DND-41 (cell line): Measurements from ENCODE around the gene ARL2BP.

Experiments
- ATAC-seq: fragments of 200-7000 bp; cut with Tn5 transposase; 3 replicates; pipeline ENCODE4 v1.9.1; 2021; ENCODE audit warnings: low read depth; ENCODE audit not compliant: insufficient read depth
- DNase-seq: peaks from one replicate; pipeline ENCODE4 v3.0.0-alpha.2; 2020
- H2AFZ ChIP-seq: 2 replicates; pipeline ENCODE4 v1.6.0; 2012; ENCODE audit warnings: low read depth, low read length
- H3K27ac ChIP-seq: 2 replicates; pipeline ENCODE4 v1.5.1; 2012; ENCODE audit warnings: low read length, inconsistent platforms
- H3K27me3 ChIP-seq: fragments of 200-600 bp; sonication (generic); 2 replicates; pipeline ENCODE4 v1.6.0; 2012; ENCODE audit warnings: low read length, mild to moderate bottlenecking, inconsistent platforms; ENCODE audit not compliant: insufficient read depth, poor library complexity
- H3K36me3 ChIP-seq: 2 replicates; pipeline ENCODE4 v1.5.1; 2012; ENCODE audit warnings: low read length, inconsistent platforms; ENCODE audit not compliant: insufficient read depth
- H3K4me1 ChIP-seq: 2 replicates; pipeline ENCODE4 v1.5.1; 2012; ENCODE audit warnings: mild to moderate bottlenecking, low read length; ENCODE audit not compliant: insufficient read depth
- H3K4me2 ChIP-seq: 2 replicates; pipeline ENCODE4 v1.6.0; 2012; ENCODE audit warnings: mild to moderate bottlenecking, moderate library complexity, low read length, inconsistent platforms; ENCODE audit not compliant: insufficient read depth
- H3K4me3 ChIP-seq, 2 experiments: fragments of 200-600 bp in 1 of 2; shearing (Covaris generic) in 1 of 2; 2 replicates each; pipeline ENCODE4 v1.5.1; 2012 to 2016; ENCODE audit warnings: inconsistent platforms in 2 of 2, low read length in 2 of 2, mild to moderate bottlenecking in 2 of 2, low read depth in 1 of 2, moderate library complexity in 1 of 2
- H3K79me2 ChIP-seq: 2 replicates; pipeline ENCODE4 v1.6.0; 2012; ENCODE audit warnings: low read length, inconsistent platforms; ENCODE audit not compliant: insufficient read depth
- H3K9ac ChIP-seq: 2 replicates; pipeline ENCODE4 v1.6.0; 2012; ENCODE audit warnings: low read depth, mild to moderate bottlenecking, inconsistent platforms, low read length, moderate library complexity
- H3K9me3 ChIP-seq: 2 replicates; pipeline ENCODE4 v1.5.1; 2012; ENCODE audit warnings: low read length, moderate library complexity, mild to moderate bottlenecking, inconsistent platforms; ENCODE audit not compliant: insufficient read depth, severe bottlenecking
- H4K20me1 ChIP-seq: 2 replicates; pipeline ENCODE4 v1.6.0; 2012; ENCODE audit warnings: low read length; ENCODE audit not compliant: insufficient read depth
- CTCF ChIP-seq: IDR thresholded peaks from 2 replicates; pipeline ENCODE4 v1.5.1; 2012; ENCODE audit warnings: borderline replicate concordance, low read length, moderate library complexity, mild to moderate bottlenecking; ENCODE audit not compliant: poor library complexity, severe bottlenecking; ENCODE audit errors: extremely low read depth
- EZH2 ChIP-seq: IDR thresholded peaks from 3 replicates; pipeline ENCODE4 v1.6.1; 2012; ENCODE audit warnings: borderline replicate concordance, low read depth, mild to moderate bottlenecking, moderate library complexity, low read length, inconsistent platforms; ENCODE audit not compliant: severe bottlenecking

Gene ARL2BP

GRCh38 chr16:57283214-57283958 lies 38.3 kb downstream of the ARL2BP start:
- Histone ChIP-seq H3K36me3 (no peaks in the 10 kb centered on the region), H4K20me1 (peaks cover 10% of the 10 kb centered on the region), H3K27ac (no peak overlapping the region), H3K4me3 (no peak overlapping the region), H3K4me1 (peaks cover 4% of the 10 kb centered on the region; the same call in 1 of the 2 replicates), H3K9ac (no peak overlapping the region), H3K79me2 (no peaks in the 10 kb centered on the region), H3K27me3 (peaks cover 16% of the 10 kb centered on the region), H2AFZ (no peak overlapping the region), H3K4me2 (no peak overlapping the region), H3K9me3 (no peaks in the 10 kb centered on the region)
- TF ChIP-seq CTCF (no peak), EZH2 (no peak)
- ATAC-seq (no peak), DNase-seq (no peak)

GRCh38 chr16:57283959-57284208 lies 38.8 kb downstream of the ARL2BP start:
- H3K4me3 ChIP-seq: no peak overlapping the region
- H3K4me2 ChIP-seq: no peak overlapping the region
- no peak overlapping the region for H3K9ac ChIP-seq

GRCh38 chr16:57284209-57284951 lies 39.3 kb downstream of the ARL2BP start, which contains the start of gene PLLP:
TSS of gene PLLP (minus strand) at chr16:57284672. CDS start at chr16:57284540, 132 bp downstream.
- Histone ChIP-seq H3K4me3 (no peak within 1 kb of the TSS), H3K36me3 (no peaks in the 10 kb centered on the region), H2AFZ (no peak within 1 kb of the TSS), H3K9ac (no peak within 1 kb of the TSS), H3K27me3 (peaks cover 8% of the 10 kb centered on the region), H3K4me1 (no peaks in the 10 kb centered on the region), H3K27ac (no peak within 1 kb of the TSS), H3K4me2 (no peak within 1 kb of the TSS), H4K20me1 (peaks cover under 1% of the 10 kb centered on the region; the same call in 1 of the 2 replicates), H3K79me2 (no peaks in the 10 kb centered on the region), H3K9me3 (no peaks in the 10 kb centered on the region)
- ATAC-seq (no peak), DNase-seq (no peak)
- TF ChIP-seq EZH2 (no peak), CTCF (no peak)

More at GRCh38 chr16:57283959-57284208, 38.8 kb downstream of the ARL2BP start:
- H3K36me3 ChIP-seq: no peaks in the 10 kb centered on the region
- H3K4me1 ChIP-seq: no peaks in the 10 kb centered on the region
- H3K9me3 ChIP-seq: no peaks in the 10 kb centered on the region
- no peak overlapping the region for H3K27ac ChIP-seq
- ATAC-seq (no peak), DNase-seq (no peak)
- H3K27me3 ChIP-seq: peaks cover 12% of the 10 kb centered on the region
- H3K79me2 ChIP-seq: no peaks in the 10 kb centered on the region
- peaks cover 5% of the 10 kb centered on the region for H4K20me1 ChIP-seq
- TF ChIP-seq CTCF: no peak
- TF ChIP-seq EZH2: no peak
- no peak overlapping the region for H2AFZ ChIP-seq
